ENCODE results near the gene SHOC1.

SHOC1 gene

GRCh38 chr9:111799915-111800526, 5.3 kb upstream of the SHOC1 start:
- no peaks in the 10 kb centered on the region for H3K79me2 ChIP-seq (ENCODE audit: insufficient read depth, low read length)
- H3K4me3 ChIP-seq (ENCODE audit: low read depth, low read length, poor library complexity, severe bottlenecking), result no peak overlapping the region
- H3K27me3 ChIP-seq (ENCODE audit: insufficient read depth, low read length), result no peaks in the 10 kb centered on the region; the same call in 1 of the 2 replicates
- TF ChIP-seq EZH2 (IDR thresholded peaks at IDR 0.05; ENCODE audit: borderline replicate concordance, low read length), result no peak
- TF ChIP-seq CTCF (IDR thresholded peaks at IDR 0.05; ENCODE audit: low read length), result no peak
- no peak overlapping the region for H3K4me2 ChIP-seq (ENCODE audit: low read length)
- no peak overlapping the region for H2AFZ ChIP-seq (ENCODE audit: low read length)
- H4K20me1 ChIP-seq (ENCODE audit: insufficient read depth, low read length), result no peaks in the 10 kb centered on the region
- no peaks in the 10 kb centered on the region for H3F3A ChIP-seq (ENCODE audit: insufficient read depth, low read length)
- H3K27ac ChIP-seq (ENCODE audit: low read depth, low read length, poor library complexity, severe bottlenecking), result no peak overlapping the region
- no peaks in the 10 kb centered on the region for H3K9me2 ChIP-seq (ENCODE audit: low read depth, low read length)
- H3K9ac ChIP-seq (ENCODE audit: low read length), result no peak overlapping the region
- H3K36me3 ChIP-seq (ENCODE audit: insufficient read depth, low read length), result no peaks in the 10 kb centered on the region
- H3K4me1 ChIP-seq (ENCODE audit: insufficient read depth, low read length, severe bottlenecking), result no peaks in the 10 kb centered on the region
- H3K9me3 ChIP-seq (ENCODE audit: low read length), result no peaks in the 10 kb centered on the region

- Histone ChIP-seq H3K36me3 (ENCODE audit: insufficient read depth, low read length) (no peaks in the 10 kb centered on the region), H3K4me2 (ENCODE audit: low read length) (no peak overlapping the region), H3K9me3 (ENCODE audit: low read length) (no peaks in the 10 kb centered on the region), H3F3A (ENCODE audit: insufficient read depth, low read length) (no peaks in the 10 kb centered on the region), H4K20me1 (ENCODE audit: insufficient read depth, low read length) (no peaks in the 10 kb centered on the region), H2AFZ (ENCODE audit: low read length) (no peak overlapping the region), H3K27me3 (ENCODE audit: insufficient read depth, low read length) (no peaks in the 10 kb centered on the region; the same call in 1 of the 2 replicates), H3K9ac (ENCODE audit: low read length) (no peak overlapping the region), H3K27ac (ENCODE audit: low read depth, low read length, poor library complexity, severe bottlenecking) (no peak overlapping the region), H3K4me3 (ENCODE audit: low read depth, low read length, poor library complexity, severe bottlenecking) (no peak overlapping the region), H3K9me2 (ENCODE audit: low read depth, low read length) (no peaks in the 10 kb centered on the region), H3K79me2 (ENCODE audit: insufficient read depth, low read length) (no peaks in the 10 kb centered on the region), H3K4me1 (ENCODE audit: insufficient read depth, low read length, severe bottlenecking) (no peaks in the 10 kb centered on the region)
- TF ChIP-seq CTCF (IDR thresholded peaks at IDR 0.05; ENCODE audit: low read length), result no peak
- TF ChIP-seq EZH2 (IDR thresholded peaks at IDR 0.05; ENCODE audit: borderline replicate concordance, low read length), result no peak
Measured at GRCh38 chr9:111799506-111799905, 4.8 kb upstream of the SHOC1 start.

DNA sequence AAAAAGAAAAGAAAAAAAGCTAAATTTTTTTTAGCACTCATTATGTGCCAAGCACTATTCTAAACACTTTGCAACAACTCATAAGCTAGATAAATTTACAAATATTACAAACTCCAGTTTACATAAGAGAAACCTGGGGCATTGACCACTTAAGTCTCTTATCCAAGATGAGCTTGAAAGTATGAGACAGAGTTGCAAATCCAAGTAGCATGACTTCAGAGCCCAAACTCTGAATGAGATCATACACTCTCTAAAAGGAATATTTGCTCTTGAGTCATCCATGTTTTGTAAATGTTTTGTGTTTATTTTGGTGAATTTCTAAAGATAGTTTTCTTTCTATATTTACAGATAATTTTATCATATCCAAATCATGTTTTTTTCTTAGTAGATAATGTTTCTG, 4.0 kb upstream of the SHOC1 start:
- Histone ChIP-seq H3K9me3 (ENCODE audit: low read length) (no peaks in the 10 kb centered on the region), H3K4me2 (ENCODE audit: low read length) (no peak overlapping the region), H3K4me3 (ENCODE audit: low read depth, low read length, poor library complexity, severe bottlenecking) (no peak overlapping the region), H3K36me3 (ENCODE audit: insufficient read depth, low read length) (no peaks in the 10 kb centered on the region), H3K9ac (ENCODE audit: low read length) (no peak overlapping the region), H4K20me1 (ENCODE audit: insufficient read depth, low read length) (no peaks in the 10 kb centered on the region), H3K79me2 (ENCODE audit: insufficient read depth, low read length) (no peaks in the 10 kb centered on the region), H3K4me1 (ENCODE audit: insufficient read depth, low read length, severe bottlenecking) (no peaks in the 10 kb centered on the region), H3F3A (ENCODE audit: insufficient read depth, low read length) (no peaks in the 10 kb centered on the region), H3K9me2 (ENCODE audit: low read depth, low read length) (no peaks in the 10 kb centered on the region), H3K27ac (ENCODE audit: low read depth, low read length, poor library complexity, severe bottlenecking) (no peak overlapping the region), H3K27me3 (ENCODE audit: insufficient read depth, low read length) (no peaks in the 10 kb centered on the region; the same call in 1 of the 2 replicates), H2AFZ (ENCODE audit: low read length) (no peak overlapping the region)
- no peak for TF ChIP-seq CTCF (IDR thresholded peaks at IDR 0.05; ENCODE audit: low read length)
- TF ChIP-seq EZH2 (IDR thresholded peaks at IDR 0.05; ENCODE audit: borderline replicate concordance, low read length), result no peak
